HFF-Myc (cell line): ENCODE data around the gene RPTOR.

Experiments used
- DNase-seq: peaks from one replicate; pipeline ENCODE4 v3.0.0-alpha.2; 2011; ENCODE audit warnings: low read depth; ENCODE audit errors: extremely low read depth
- H3K4me3 ChIP-seq: replicated peaks from 2 replicates; pipeline ENCODE4 v1.5.1; 2011; ENCODE audit warnings: low read depth, mild to moderate bottlenecking, control low read depth, low read length
- TF ChIP-seq, protein P1 (sequence below): IDR thresholded peaks from 2 replicates; pipeline ENCODE4 v1.5.1; 2012; ENCODE audit warnings: mild to moderate bottlenecking, low read depth, low read length, control low read depth; ENCODE audit errors: missing control alignments

The RPTOR gene

GRCh38 chr17:80953471-80954315 lies 409.1 kb downstream of the RPTOR start:
- TF ChIP-seq, protein P1, sequence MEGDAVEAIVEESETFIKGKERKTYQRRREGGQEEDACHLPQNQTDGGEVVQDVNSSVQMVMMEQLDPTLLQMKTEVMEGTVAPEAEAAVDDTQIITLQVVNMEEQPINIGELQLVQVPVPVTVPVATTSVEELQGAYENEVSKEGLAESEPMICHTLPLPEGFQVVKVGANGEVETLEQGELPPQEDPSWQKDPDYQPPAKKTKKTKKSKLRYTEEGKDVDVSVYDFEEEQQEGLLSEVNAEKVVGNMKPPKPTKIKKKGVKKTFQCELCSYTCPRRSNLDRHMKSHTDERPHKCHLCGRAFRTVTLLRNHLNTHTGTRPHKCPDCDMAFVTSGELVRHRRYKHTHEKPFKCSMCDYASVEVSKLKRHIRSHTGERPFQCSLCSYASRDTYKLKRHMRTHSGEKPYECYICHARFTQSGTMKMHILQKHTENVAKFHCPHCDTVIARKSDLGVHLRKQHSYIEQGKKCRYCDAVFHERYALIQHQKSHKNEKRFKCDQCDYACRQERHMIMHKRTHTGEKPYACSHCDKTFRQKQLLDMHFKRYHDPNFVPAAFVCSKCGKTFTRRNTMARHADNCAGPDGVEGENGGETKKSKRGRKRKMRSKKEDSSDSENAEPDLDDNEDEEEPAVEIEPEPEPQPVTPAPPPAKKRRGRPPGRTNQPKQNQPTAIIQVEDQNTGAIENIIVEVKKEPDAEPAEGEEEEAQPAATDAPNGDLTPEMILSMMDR = no peak
- no peak overlapping the region for H3K4me3 ChIP-seq
- no peak for DNase-seq

DNA sequence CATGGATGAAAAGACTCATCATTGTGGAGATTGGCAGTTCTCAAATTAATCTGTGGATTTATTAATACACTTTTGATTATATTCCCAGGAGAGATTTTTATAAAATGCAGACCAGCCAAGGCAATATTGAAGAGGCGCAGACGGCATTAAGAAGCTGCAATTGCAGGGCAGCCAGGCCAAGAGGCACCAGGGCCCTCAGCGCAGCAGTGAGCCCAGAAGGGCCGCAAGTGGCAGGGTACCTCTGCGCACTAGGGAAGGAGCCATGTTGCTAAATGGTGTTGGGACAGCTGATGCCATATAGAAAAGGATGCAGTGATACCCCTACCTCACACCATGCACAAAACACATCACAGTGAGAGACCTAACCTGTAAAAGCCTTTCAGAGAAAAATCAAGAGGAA lies 410.4 kb downstream of the RPTOR start:
- TF ChIP-seq, protein P1 = no peak
- H3K4me3 ChIP-seq = no peak overlapping the region
- DNase-seq = no peak

GRCh38 chr17:80955671-80956280 lies 411.1 kb downstream of the RPTOR start:
- H3K4me3 ChIP-seq = no peak overlapping the region
- no peak for DNase-seq
- TF ChIP-seq, protein P1 = no peak

DNA sequence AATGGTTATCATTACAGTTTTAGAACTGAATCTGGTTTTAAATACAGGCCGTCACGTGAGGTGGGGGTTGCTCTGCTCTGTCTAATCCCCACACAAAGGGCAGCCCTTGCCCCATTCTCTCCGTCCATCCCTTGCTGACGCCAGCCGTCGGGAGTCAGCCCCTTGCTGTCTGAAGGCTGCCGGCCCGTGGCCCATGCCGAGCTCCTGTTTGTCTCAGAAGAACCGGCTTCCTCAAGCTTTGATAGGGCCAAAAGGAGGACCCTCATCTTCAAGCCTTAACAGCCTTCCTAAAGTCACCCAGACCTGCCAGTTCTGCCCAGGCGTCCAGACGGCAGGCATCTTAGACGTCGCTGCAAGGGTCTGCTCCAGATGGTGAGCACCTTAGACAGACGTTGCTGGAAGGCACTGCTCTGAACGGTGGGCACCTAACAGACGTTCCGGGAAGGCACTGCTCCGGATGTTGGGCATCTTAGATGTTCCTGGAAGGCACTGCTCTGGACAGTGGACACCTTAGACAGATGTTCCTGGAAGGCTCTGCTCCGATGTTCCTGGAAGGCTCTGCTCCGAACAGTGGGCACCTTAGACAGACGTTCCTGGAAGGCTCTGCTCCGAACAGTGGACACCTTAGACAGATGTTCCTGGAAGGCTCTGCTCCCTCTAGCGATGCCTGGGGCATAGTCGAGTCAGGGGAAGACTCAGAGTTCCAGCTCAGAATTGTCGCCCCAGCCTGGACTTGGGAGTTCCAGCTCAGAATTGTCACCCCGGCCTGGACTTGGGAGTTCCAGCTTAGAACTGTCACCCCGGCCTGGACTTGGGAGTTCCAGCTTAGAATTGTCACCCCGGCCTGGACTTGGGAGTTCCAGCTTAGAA lies 411.9 kb downstream of the RPTOR start:
- TF ChIP-seq, protein P1 = no peak
- no peak overlapping the region for H3K4me3 ChIP-seq
- no peak for DNase-seq

- no peak for DNase-seq
- TF ChIP-seq, protein P1 = no peak
- no peak overlapping the region for H3K4me3 ChIP-seq
Observed at GRCh38 chr17:80957461-80957941, 412.9 kb downstream of the RPTOR start.

DNA sequence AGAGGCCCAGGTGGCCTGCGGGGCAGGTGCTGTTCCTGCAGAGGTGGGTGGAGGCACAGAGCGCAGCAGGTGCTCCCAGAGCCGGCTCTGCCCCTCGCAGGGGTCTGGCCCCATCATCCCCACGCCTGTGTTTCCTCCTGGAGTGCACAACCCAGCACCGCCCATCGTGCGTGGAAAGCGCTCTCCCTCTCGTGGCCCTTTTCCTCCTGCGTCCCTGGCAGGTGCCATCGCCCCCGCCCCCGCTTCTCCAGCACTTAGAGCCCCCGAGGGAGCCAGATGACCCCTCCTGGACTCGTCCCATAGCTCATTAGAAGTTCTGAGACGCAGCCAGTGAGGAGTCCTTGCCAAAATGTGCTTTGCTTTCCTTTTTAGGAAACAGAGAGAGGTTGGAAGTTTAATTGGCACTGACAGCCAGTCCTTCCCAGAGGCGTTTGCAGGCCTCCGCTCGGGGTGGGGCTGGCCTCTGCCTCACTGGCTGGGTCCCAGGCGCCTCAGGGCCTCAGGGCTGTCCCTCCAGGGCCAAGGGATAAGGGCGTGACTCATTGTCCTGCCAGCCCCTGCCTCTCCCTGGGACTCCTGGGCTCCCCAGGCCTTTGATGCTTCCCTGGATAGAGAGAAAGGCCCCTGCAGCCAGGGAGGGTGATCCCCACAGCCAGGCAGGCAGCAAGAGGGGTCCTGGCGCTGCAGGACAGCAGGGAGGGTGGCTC lies 414.8 kb downstream of the RPTOR start:
- DNase-seq = peak; percentile 43
- TF ChIP-seq, protein P1 = no peak
- H3K4me3 ChIP-seq = no peak overlapping the region
